OCI-LY1 (cell line): ENCODE measurements around the gene SLC5A3.

Experiments
- CTCF ChIP-seq: fragments of 200-600 bp; sonication (generic), shearing (Covaris generic); IDR thresholded peaks from 2 replicates; pipeline ENCODE4 v1.5.1; 2017; ENCODE audit warnings: mild to moderate bottlenecking, antibody characterized with exemption, low read length, moderate library complexity, mixed read lengths
- EZH2 ChIP-seq: fragments of 200-600 bp; sonication (generic), shearing (Covaris generic); IDR thresholded peaks from 2 replicates; pipeline ENCODE4 v1.8.0; 2017; ENCODE audit warnings: borderline replicate concordance, mixed run types, mild to moderate bottlenecking, antibody characterized with exemption, low read length, moderate library complexity, mixed read lengths

GRCh38 chr21:34082769-34083168 is 9.4 kb downstream of the SLC5A3 start:
- no peak for TF ChIP-seq CTCF
- no peak for TF ChIP-seq EZH2
